Skeletal muscle satellite cell (primary cell): Measurements from ENCODE around the gene NPIPB8. TPM values are rescaled to one million over a fixed set of nuclear protein-coding genes. Genes with fewer than 3 reads are reported as not detected.
"Not testable (repeated sequence)": the region's sequence is repeated elsewhere in the genome, so short reads cannot be mapped to it uniquely, and the experiment has no call there.

Source experiments
- H3K27me3 ChIP-seq: 2 replicates; pipeline ENCODE4 v1.7.0; 2013; ENCODE audit warnings: low read length; ENCODE audit not compliant: control insufficient read depth, insufficient read depth
- H3K36me3 ChIP-seq: 2 replicates; pipeline ENCODE4 v1.7.0; 2013; ENCODE audit warnings: mild to moderate bottlenecking, control low read depth, low read length; ENCODE audit not compliant: insufficient read depth
- H3K4me1 ChIP-seq: 2 replicates; pipeline ENCODE4 v1.7.0; 2013; ENCODE audit warnings: low read length; ENCODE audit not compliant: control insufficient read depth, insufficient read depth
- H3K4me2 ChIP-seq: 2 replicates; pipeline ENCODE4 v1.7.0; 2013; ENCODE audit warnings: mild to moderate bottlenecking, low read length
- H3K4me3 ChIP-seq: 2 replicates; pipeline ENCODE4 v1.7.0; 2013; ENCODE audit warnings: low read length
- H3K9ac ChIP-seq: 2 replicates; pipeline ENCODE4 v1.7.0; 2013; ENCODE audit warnings: mild to moderate bottlenecking, low read depth, low read length, moderate library complexity
- H3K9me3 ChIP-seq: replicated peaks from 2 replicates; pipeline ENCODE4 v1.7.0; 2013; ENCODE audit warnings: mild to moderate bottlenecking, control low read depth, low read length
- total RNA-seq: library from RNA; depleted of rRNA; stranded (reverse); fragments of >200 nt; gene quantifications from 2 replicates; pipeline ENCODE4 v1.2.3, GENCODE V29; 2012; rRNA removed

The NPIPB8 gene
- 0.25 TPM in 1 of 2 replicates, not detected in the other for total RNA-seq

DNA sequence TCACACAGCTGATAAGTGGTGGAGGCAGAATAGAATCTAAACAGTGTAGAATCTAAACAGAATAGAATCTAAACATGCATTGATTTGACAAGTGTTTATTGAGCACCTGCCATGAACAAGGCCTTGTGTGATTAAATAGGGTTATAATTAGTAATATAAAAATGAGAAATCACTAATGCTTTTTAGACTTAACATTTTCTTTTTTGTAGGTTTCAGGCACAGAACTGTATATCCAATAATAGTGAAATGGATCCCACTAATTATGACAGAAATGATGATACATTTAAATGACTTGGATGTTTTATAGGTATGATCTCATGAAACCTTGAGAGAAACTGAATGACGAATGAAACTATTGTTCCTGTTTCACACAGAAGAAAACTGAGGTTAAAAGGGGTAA, at the start of gene NPIPB8:
TSS of gene NPIPB8 (plus strand) at position 301 of the 400 bp plus-strand sequence. CDS start 296 bp downstream, outside the sequence.
- not testable (repeated sequence) for H3K27me3 ChIP-seq, H3K9me3 ChIP-seq, H3K4me3 ChIP-seq, H3K36me3 ChIP-seq, H3K4me2 ChIP-seq, H3K9ac ChIP-seq, H3K4me1 ChIP-seq

DNA sequence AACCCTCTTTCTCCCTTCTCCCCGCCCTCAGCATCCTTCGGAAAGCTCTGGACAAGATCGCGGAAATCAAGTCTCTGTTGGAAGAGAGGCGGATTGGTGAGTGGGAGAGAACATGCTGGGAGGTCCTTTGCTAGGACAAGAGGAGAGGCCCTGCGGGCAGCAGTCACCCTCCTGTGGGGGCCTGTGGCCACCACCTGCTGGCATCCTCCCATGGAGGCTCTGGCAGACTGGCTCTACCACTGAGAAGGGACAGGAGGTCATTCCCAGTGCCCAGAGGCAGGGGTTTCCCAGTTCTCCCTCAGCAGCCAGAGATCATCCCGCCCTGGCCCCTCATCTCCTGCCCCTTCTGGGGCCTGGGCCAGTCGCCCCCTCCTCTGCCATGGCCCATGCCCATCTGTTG, 48.8 kb upstream of the NPIPB8 start:
- Histone ChIP-seq H3K9ac (no peak overlapping the region), H3K27me3 (no peaks in the 10 kb centered on the region), H3K4me1 (no peaks in the 10 kb centered on the region), H3K9me3 (no peaks in the 10 kb centered on the region), H3K4me2 (no peak overlapping the region), H3K36me3 (peaks cover 13% of the 10 kb centered on the region), H3K4me3 (no peak overlapping the region)

DNA sequence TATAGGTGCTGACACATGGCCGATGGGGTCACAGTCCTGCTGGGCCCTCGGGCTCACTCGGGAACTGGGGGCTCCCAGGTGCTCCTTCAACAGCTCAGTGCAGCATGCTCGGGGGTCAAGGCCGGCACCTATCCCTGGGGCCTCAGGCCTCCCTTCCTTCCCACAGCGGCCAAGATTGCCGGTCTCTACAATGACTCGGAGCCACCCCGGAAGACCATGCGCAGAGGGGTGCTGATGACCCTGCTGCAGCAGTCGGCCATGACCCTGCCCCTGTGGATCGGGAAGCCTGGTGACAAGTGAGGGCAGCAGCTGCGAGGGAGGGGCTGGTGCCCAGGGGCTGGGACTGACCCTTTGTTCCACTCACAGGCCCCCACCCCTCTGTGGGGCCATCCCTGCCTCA, 47.9 kb upstream of the NPIPB8 start:
- Histone ChIP-seq H3K9ac (no peak overlapping the region), H3K36me3 (peaks cover 13% of the 10 kb centered on the region), H3K4me3 (no peak overlapping the region), H3K9me3 (no peaks in the 10 kb centered on the region), H3K4me1 (no peaks in the 10 kb centered on the region), H3K4me2 (no peak overlapping the region), H3K27me3 (no peaks in the 10 kb centered on the region)

DNA sequence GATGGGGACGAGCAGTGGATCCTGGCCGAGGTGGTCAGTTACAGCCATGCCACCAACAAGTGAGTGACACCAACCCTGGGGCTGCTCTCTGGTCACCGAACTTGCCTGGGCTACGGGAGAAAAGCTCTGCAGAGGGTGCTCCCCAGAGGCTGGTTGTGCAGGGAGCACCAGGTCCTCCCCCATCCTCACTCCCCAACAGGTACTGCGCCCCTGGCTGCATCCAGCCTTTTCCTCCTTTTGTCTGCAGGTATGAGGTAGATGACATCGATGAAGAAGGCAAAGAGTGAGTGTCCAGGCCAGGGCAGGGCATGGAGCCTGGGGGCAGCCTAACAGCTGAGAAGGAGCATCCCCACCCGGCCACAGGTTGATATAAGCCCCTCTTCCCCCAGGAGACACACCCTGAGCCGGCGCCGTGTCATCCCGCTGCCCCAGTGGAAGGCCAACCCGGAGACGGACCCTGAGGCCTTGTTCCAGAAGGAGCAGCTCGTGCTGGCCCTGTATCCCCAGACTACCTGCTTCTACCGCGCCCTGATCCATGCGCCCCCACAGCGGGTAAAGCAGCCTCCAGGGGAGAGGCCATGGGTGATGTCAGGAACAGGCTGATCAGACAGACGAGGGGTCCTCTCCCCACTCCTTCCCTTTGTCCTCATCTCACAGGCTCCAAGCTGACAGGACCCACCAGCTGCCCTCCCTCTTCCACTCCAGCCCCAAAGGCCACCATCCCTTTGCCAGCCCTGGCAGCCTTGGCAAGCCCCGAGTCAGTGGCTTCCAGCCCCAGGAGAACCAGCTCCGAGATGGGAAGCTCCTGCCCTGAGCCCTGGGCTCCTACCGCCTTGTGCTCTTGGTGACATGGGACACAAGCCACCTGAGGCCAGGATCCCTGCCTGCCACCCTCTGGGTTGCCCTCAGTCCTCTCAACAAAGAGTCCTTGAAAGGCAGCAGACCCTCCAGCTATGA, 47.2 kb upstream of the NPIPB8 start:
- Histone ChIP-seq H3K27me3 (no peaks in the 10 kb centered on the region), H3K9me3 (no peaks in the 10 kb centered on the region), H3K4me2 (no peak overlapping the region), H3K4me1 (no peaks in the 10 kb centered on the region), H3K9ac (no peak overlapping the region), H3K4me3 (no peak overlapping the region), H3K36me3 (peaks cover 13% of the 10 kb centered on the region)

DNA sequence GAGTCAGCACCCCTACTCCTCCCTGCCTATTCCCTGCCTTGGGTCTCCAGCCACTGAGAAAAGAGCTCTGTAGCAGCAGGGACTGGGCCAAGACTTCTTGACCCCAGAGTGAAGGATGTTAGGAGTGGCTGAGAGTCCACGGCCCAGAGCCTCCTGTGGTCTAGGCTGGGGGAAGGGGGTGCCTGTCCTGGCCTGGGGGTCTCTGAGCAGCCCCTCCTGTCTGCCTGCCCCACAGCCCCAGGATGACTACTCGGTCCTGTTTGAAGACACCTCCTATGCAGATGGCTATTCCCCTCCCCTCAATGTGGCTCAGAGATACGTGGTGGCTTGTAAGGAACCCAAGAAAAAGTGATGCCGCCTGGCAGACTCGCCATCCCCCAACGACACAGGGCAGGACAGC, 46.5 kb upstream of the NPIPB8 start:
- Histone ChIP-seq H3K36me3 (peaks cover 9% of the 10 kb centered on the region), H3K9me3 (no peaks in the 10 kb centered on the region), H3K4me3 (no peak overlapping the region), H3K27me3 (no peaks in the 10 kb centered on the region), H3K4me1 (no peaks in the 10 kb centered on the region), H3K9ac (no peak overlapping the region), H3K4me2 (no peak overlapping the region)

DNA sequence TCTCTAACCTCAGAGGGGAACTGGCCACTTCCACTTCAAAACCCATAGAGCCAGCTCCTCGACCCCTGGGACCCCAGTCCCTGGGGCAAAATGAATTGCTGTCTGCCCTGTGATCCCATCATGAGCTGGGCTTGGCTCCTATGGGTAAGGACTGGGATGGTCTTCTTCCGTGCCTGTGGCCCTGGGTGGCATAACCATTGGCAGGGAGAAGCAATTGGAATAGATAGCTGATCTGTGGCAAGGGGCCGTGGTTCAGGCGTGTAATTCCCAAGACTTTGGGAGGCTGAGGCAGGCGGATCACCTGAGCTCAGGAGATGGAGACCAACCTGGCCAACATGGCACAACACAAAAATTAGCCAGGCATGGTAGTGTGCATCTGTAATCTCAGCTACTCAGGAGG, 45.4 kb upstream of the NPIPB8 start:
- peaks cover 2% of the 10 kb centered on the region for H3K27me3 ChIP-seq
- H3K4me1 ChIP-seq: no peaks in the 10 kb centered on the region
- no peaks in the 10 kb centered on the region for H3K9me3 ChIP-seq
- H3K9ac ChIP-seq: no peak overlapping the region
- H3K4me2 ChIP-seq: no peak overlapping the region
- peaks cover 5% of the 10 kb centered on the region for H3K36me3 ChIP-seq
- no peak overlapping the region for H3K4me3 ChIP-seq

DNA sequence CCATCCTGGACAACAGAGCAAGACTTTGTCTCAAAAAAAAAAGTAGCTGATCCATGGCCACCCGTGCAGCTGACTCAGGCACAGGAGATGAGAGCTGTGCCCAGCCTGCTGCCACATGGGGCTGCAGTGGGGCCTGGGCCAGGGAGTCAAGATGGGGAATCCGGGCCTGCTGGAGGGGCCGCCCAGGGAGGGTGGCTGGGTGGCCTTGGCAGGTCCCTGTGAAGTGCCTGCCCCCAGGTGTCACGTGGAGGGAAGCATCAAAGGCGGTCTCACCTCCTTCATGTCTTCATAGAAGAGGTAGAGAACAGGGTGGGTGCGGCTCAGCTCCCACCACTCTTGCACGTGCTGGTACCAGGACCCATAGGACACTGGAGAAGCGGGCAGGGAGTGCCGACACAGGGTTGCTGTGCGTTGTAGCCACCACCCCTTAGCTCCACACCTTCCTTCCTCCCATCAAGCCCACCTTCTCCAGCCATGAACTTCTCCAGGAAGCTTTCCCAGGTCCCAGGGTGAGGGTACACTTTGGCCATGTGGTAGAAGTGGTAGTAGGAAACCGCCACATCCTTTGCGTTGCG, 44.8 kb upstream of the NPIPB8 start:
- Histone ChIP-seq H3K9me3 (no peaks in the 10 kb centered on the region), H3K9ac (no peak overlapping the region), H3K36me3 (peaks cover 5% of the 10 kb centered on the region), H3K27me3 (peaks cover 7% of the 10 kb centered on the region), H3K4me2 (no peak overlapping the region), H3K4me1 (no peaks in the 10 kb centered on the region), H3K4me3 (no peak overlapping the region)

DNA sequence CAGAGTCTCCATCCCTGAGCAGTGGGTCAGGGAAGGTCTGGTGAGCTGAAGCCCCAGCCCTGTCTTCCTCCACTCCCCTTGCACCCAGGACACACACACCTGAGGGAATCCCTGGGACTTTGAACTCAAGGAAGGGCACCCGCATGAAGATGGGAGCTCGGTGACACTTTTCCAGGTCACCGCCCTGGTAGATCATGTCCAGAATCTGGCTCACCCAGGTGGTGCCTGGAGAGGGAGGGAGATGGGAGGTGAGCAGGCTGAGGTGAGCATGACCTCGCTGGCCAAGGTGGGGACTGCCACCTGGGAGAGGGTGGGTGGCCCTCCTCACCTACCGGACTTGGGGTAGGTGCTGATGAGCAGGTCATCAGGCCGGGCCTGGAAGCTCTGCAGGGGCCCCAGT, 42.4 kb upstream of the NPIPB8 start:
- not testable (repeated sequence) for H3K27me3 ChIP-seq, H3K36me3 ChIP-seq, H3K4me3 ChIP-seq, H3K4me2 ChIP-seq, H3K9ac ChIP-seq, H3K4me1 ChIP-seq, H3K9me3 ChIP-seq

DNA sequence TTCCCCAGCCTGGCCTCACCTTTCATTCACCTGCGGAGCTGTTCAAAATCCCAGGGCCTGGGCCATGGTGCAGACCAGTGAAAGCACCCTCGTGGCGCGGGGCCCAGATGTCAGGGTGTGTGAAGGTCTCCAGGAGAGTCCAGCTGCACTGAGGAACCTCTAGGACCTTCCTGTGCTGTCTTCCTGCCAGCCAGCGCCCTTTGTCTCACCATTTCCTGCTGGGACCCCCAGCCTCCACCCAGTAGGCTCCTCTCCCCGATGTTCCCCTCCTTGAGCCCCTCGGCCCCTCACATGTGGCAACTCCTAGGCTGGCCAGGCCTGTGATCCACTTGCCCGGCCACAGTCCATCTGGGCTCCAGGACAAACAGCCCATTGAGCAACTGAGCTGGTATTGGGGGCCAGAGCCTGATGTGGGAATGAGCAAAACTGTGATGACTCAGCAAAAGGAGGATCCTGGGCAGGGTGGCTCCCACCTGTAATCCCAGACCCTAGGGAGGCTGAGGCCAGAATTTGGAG, 41.7 kb upstream of the NPIPB8 start:
- Histone ChIP-seq H3K4me3 (no peak overlapping the region), H3K9ac (no peak overlapping the region), H3K4me1 (no peaks in the 10 kb centered on the region), H3K9me3 (no peaks in the 10 kb centered on the region), H3K4me2 (no peak overlapping the region), H3K36me3 (no peaks in the 10 kb centered on the region), H3K27me3 (peaks cover 7% of the 10 kb centered on the region)

DNA sequence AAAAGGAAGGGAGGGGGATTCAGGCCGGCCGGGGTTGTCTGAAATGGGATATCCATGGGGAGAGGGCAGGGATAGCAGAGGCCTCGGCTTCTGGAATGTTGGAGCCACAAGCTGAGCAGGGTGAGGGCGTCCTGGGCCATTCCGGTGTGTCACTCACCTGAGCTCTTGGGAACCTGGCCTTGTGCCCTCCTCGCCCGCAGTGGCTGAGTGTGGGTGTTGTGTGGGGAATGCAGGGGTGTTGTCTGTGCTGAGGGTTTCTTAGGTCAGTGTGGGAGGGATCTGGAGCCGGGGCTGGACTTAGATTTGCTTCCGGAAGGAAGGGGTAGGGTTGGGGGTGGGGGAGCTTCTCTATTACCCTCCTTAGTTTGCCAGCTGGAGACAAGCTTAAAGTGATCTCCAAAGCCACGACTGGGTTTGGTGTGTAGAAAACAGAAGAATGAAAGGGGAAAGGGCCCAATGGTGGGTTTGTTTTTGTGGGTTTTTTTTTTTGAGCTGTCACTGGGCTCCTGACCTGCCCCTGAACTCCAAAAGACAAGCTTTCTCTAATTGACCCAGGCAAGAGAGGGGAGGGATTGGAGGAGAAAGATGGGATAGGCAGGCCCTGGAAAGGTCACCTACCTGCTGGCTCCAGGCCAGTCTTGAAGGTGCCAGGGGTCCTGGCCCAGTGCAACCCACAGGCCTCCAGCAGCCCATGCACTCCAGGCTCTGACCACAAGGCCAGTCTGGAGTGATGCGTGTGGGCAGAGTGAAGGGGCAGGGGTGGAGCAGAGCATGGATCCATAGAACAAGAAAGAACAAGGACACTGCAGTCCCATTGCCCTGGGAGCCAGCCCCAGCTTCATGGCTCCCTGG, 40.8 kb upstream of the NPIPB8 start, which contains the start of gene SULT1A2:
TSS of gene SULT1A2 (minus strand) at position 211 of the 852 bp plus-strand sequence. CDS start 1,120 bp downstream, outside the sequence.
- no peak within 1 kb of the TSS for H3K4me2 ChIP-seq
- no peak within 1 kb of the TSS for H3K4me3 ChIP-seq
- H3K9me3 ChIP-seq: no peaks in the 10 kb centered on the region
- H3K36me3 ChIP-seq: no peaks in the 10 kb centered on the region
- no peaks in the 10 kb centered on the region for H3K4me1 ChIP-seq
- H3K27me3 ChIP-seq: peaks cover 7% of the 10 kb centered on the region
- H3K9ac ChIP-seq: no peak within 1 kb of the TSS

DNA sequence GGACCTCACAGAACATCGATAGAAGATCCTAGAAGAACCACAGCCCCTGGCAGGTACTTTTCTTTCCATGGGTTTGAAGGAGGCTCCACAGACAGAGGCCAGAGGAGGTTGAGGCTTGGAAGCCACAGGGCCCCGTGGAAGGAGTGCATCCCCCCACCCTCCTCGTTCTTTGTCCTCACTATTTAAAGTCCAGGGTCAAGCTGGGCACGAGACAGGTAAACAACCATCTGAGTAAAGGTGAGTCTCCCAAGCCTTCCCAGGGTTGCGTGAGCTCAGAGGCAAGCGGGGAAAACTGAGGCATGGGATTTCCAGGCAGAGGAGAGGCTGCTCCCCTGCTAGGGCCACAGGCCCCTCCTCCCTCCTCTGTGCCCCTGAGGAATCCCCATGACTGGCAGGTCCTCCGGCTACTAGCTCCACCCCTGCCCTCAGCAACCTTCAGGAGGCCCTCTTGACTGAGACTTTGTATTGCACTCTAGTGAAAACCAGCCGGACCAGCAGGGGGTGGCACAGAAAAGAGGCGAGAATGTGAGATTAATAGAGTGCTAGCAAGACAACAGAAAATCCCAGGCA, 40.1 kb upstream of the NPIPB8 start:
- H3K4me2 ChIP-seq: no peak overlapping the region
- peaks cover 10% of the 10 kb centered on the region for H3K27me3 ChIP-seq
- H3K4me3 ChIP-seq: no peak overlapping the region
- no peaks in the 10 kb centered on the region for H3K4me1 ChIP-seq
- H3K9ac ChIP-seq: no peak overlapping the region
- no peaks in the 10 kb centered on the region for H3K36me3 ChIP-seq
- no peaks in the 10 kb centered on the region for H3K9me3 ChIP-seq
